Mesenchymal stem cell (in vitro differentiated cells and primary cell): Measurements from ENCODE around the gene SYT9.

Experiments used
- DNase-seq: peaks from one replicate; pipeline ENCODE4 v3.0.0-alpha.2; 2013
- H2AFZ ChIP-seq: one replicate; pipeline ENCODE4 v1.6.1; 2013; ENCODE audit warnings: low read depth, mild to moderate bottlenecking, control low read depth, inconsistent platforms, low read length, moderate library complexity
- H2AK5ac ChIP-seq: 2 replicates; pipeline ENCODE4 v1.6.1; 2013; ENCODE audit warnings: low read length, moderate library complexity, mild to moderate bottlenecking, inconsistent platforms; ENCODE audit not compliant: severe bottlenecking
- H2BK120ac ChIP-seq: one replicate; pipeline ENCODE4 v1.6.1; 2013; ENCODE audit warnings: low read depth, mild to moderate bottlenecking, inconsistent platforms, low read length, moderate library complexity
- H2BK12ac ChIP-seq, 2 experiments: one replicate each; pipeline ENCODE4 v1.6.1; 2013; ENCODE audit warnings: inconsistent platforms in 2 of 2, low read length in 2 of 2, mild to moderate bottlenecking in 2 of 2, moderate library complexity in 2 of 2, control low read depth in 1 of 2
- H2BK15ac ChIP-seq: one replicate; pipeline ENCODE4 v1.6.1; 2013; ENCODE audit warnings: mild to moderate bottlenecking, low read depth, inconsistent platforms; ENCODE audit not compliant: poor library complexity, severe bottlenecking
- H2BK5ac ChIP-seq: 2 replicates; pipeline ENCODE4 v1.6.1; 2013; ENCODE audit warnings: low read depth, mild to moderate bottlenecking, low read length, control low read depth, inconsistent platforms; ENCODE audit not compliant: poor library complexity, severe bottlenecking
- H3K14ac ChIP-seq, 2 experiments: one replicate each; pipeline ENCODE4 v1.6.1; 2013; ENCODE audit warnings: inconsistent platforms in 2 of 2, low read length in 2 of 2, control low read depth in 1 of 2, mild to moderate bottlenecking in 1 of 2, moderate library complexity in 1 of 2
- H3K18ac ChIP-seq, 2 experiments: one replicate each; pipeline ENCODE4 v1.6.1; 2013; ENCODE audit warnings: inconsistent platforms in 2 of 2, low read length in 2 of 2, control low read depth in 1 of 2, low read depth in 1 of 2, mild to moderate bottlenecking in 1 of 2
- H3K23ac ChIP-seq, 2 experiments: one replicate each; pipeline ENCODE4 v1.6.1; 2013; ENCODE audit warnings: inconsistent platforms in 2 of 2, low read length in 2 of 2, mild to moderate bottlenecking in 2 of 2, moderate library complexity in 2 of 2, control low read depth in 1 of 2
- H3K27ac ChIP-seq: 2 replicates; pipeline ENCODE4 v1.5.1; 2013; ENCODE audit warnings: mild to moderate bottlenecking, moderate library complexity, low read length, control low read depth, inconsistent platforms; ENCODE audit not compliant: poor library complexity, severe bottlenecking
- H3K27me3 ChIP-seq, 2 experiments: 2 replicates each; pipeline versions ENCODE4 v1.6.1 to v1.7.0; 2013; ENCODE audit warnings: low read length in 2 of 2, mild to moderate bottlenecking in 2 of 2, moderate library complexity in 2 of 2, control low read depth in 1 of 2, inconsistent platforms in 1 of 2; ENCODE audit not compliant: control insufficient read depth in 1 of 2, insufficient read depth in 1 of 2
- H3K36me3 ChIP-seq, 2 experiments: 2 replicates each; pipeline versions ENCODE4 v1.6.1 to v1.7.0; 2013; ENCODE audit warnings: low read length in 2 of 2, control low read depth in 1 of 2, inconsistent platforms in 1 of 2, low read depth in 1 of 2, mild to moderate bottlenecking in 1 of 2; ENCODE audit not compliant: insufficient read depth in 2 of 2, control insufficient read depth in 1 of 2
- H3K4ac ChIP-seq, 2 experiments: one replicate each; pipeline ENCODE4 v1.6.1; 2013; ENCODE audit warnings: inconsistent platforms in 2 of 2, low read length in 2 of 2, mild to moderate bottlenecking in 2 of 2, moderate library complexity in 2 of 2, control low read depth in 1 of 2, low read depth in 1 of 2
- H3K4me1 ChIP-seq: 2 replicates; pipeline ENCODE4 v1.6.1; 2013; ENCODE audit warnings: low read depth, low read length, control low read depth; ENCODE audit not compliant: control insufficient read depth, insufficient read depth
- H3K4me2 ChIP-seq: 2 replicates; pipeline ENCODE4 v1.6.1; 2013; ENCODE audit warnings: low read length, mild to moderate bottlenecking, inconsistent platforms; ENCODE audit not compliant: poor library complexity, severe bottlenecking
- H3K4me3 ChIP-seq, 2 experiments: 2 replicates each; pipeline versions ENCODE4 v1.5.1 to v1.7.0; 2013; ENCODE audit warnings: low read length in 2 of 2, mild to moderate bottlenecking in 2 of 2, control low read depth in 1 of 2, low read depth in 1 of 2; ENCODE audit not compliant: insufficient read depth in 1 of 2
- H3K79me1 ChIP-seq: replicated peaks from 2 replicates; pipeline ENCODE4 v1.6.1; 2013; ENCODE audit warnings: mild to moderate bottlenecking, control low read depth, low read length, inconsistent platforms; ENCODE audit not compliant: poor library complexity, severe bottlenecking
- H3K9ac ChIP-seq: 2 replicates; pipeline ENCODE4 v1.7.0; 2013; ENCODE audit warnings: mild to moderate bottlenecking, low read length, moderate library complexity
- H3K9me3 ChIP-seq: 2 replicates; pipeline ENCODE4 v1.7.0; 2013; ENCODE audit warnings: mild to moderate bottlenecking, low read length; ENCODE audit not compliant: control insufficient read depth
- H4K8ac ChIP-seq: one replicate; pipeline ENCODE4 v1.6.1; 2013; ENCODE audit warnings: inconsistent platforms, mild to moderate bottlenecking, low read length, moderate library complexity
- H4K91ac ChIP-seq: one replicate; pipeline ENCODE4 v1.6.1; 2013; ENCODE audit warnings: mild to moderate bottlenecking, low read length, inconsistent platforms
- WGBS: methylation state at CpG from one replicate; pipeline ENCODE4 v1.1.7; 2013; ENCODE audit warnings: mixed read lengths; 5-methylcytosine and 5-hydroxymethylcytosine counted together

SYT9 gene

GRCh38 chr11:7413961-7414915, 162.5 kb downstream of the SYT9 start:
- no peaks in the 10 kb centered on the region for H3K4me1 ChIP-seq
- no peak overlapping the region for H2AFZ ChIP-seq
- no peak overlapping the region for H3K27ac ChIP-seq
- no peak overlapping the region for H4K91ac ChIP-seq
- H3K9ac ChIP-seq = no peak overlapping the region
- H3K14ac ChIP-seq = no peak overlapping the region
- no peaks in the 10 kb centered on the region for H3K36me3 ChIP-seq
- no peak overlapping the region for H2AK5ac ChIP-seq
- H3K4me3 ChIP-seq = no peak overlapping the region
- no peak overlapping the region for H3K23ac ChIP-seq
- H4K8ac ChIP-seq = no peak overlapping the region
- no peak overlapping the region for H3K18ac ChIP-seq
- H3K9me3 ChIP-seq = peaks cover 6% of the 10 kb centered on the region
- H2BK120ac ChIP-seq = no peak overlapping the region
- no peak overlapping the region for H2BK5ac ChIP-seq
- no peak overlapping the region for H2BK12ac ChIP-seq
- WGBS = 68% methylated on average over 7 of the region's 8 CpGs
- DNase-seq = peak; percentile 26
- no peak overlapping the region for H3K4me2 ChIP-seq
- H3K27me3 ChIP-seq = peaks cover 0 to 23% of the 10 kb centered on the region in 2 experiments
- no peak overlapping the region for H2BK15ac ChIP-seq
- H3K79me1 ChIP-seq = no peaks in the 10 kb centered on the region
- no peak overlapping the region for H3K4ac ChIP-seq

GRCh38 chr11:7414973-7415817, 163.5 kb downstream of the SYT9 start:
- Histone ChIP-seq H3K4ac (no peak overlapping the region), H2BK120ac (no peak overlapping the region), H4K91ac (no peak overlapping the region), H3K9ac (no peak overlapping the region), H3K79me1 (no peaks in the 10 kb centered on the region), H3K18ac (no peak overlapping the region), H3K36me3 (no peaks in the 10 kb centered on the region), H3K27me3 (peaks cover 0 to 23% of the 10 kb centered on the region in 2 experiments), H3K4me3 (no peak overlapping the region), H3K4me1 (no peaks in the 10 kb centered on the region), H2BK5ac (no peak overlapping the region), H3K27ac (no peak overlapping the region), H3K23ac (no peak overlapping the region), H2BK15ac (no peak overlapping the region), H3K9me3 (peaks cover 6% of the 10 kb centered on the region), H2AK5ac (no peak overlapping the region), H4K8ac (no peak overlapping the region), H2AFZ (no peak overlapping the region), H2BK12ac (no peak overlapping the region), H3K4me2 (no peak overlapping the region), H3K14ac (no peak overlapping the region)
- DNase-seq = no peak
- 76% methylated on average over 14 of the region's 14 CpGs for WGBS

DNA sequence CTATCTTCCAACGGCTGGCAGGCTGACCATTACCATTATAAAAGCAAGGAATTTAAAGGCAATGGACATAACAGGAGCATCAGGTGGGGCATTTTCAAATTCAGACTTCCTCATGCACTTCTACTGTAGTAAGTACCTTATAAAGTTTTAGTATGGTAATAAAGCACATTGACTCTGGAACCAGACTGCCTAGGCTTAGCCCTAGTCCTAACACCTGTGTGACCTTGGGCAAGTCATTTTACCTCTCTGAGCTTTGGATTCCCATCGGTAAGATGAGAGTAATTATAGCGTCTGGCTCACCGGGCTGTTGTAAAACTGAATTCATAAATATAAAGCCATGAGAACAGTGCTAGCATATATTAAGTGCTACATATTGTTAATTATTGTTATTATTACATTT, 164.4 kb downstream of the SYT9 start:
- Histone ChIP-seq H3K4ac (no peak overlapping the region), H2BK120ac (no peak overlapping the region), H2BK5ac (no peak overlapping the region), H3K23ac (no peak overlapping the region), H4K91ac (no peak overlapping the region), H3K79me1 (no peaks in the 10 kb centered on the region), H2AFZ (no peak overlapping the region), H2AK5ac (no peak overlapping the region), H3K4me2 (no peak overlapping the region), H3K36me3 (no peaks in the 10 kb centered on the region), H3K27me3 (peaks cover 0 to 23% of the 10 kb centered on the region in 2 experiments), H3K4me1 (no peaks in the 10 kb centered on the region), H3K18ac (no peak overlapping the region), H4K8ac (no peak overlapping the region), H3K9ac (no peak overlapping the region), H2BK15ac (no peak overlapping the region), H3K14ac (no peak overlapping the region), H3K9me3 (peaks cover 6% of the 10 kb centered on the region), H3K4me3 (no peak overlapping the region), H3K27ac (no peak overlapping the region), H2BK12ac (no peak overlapping the region)
- no peak for DNase-seq
- WGBS = 42% methylated on average over 2 of the region's 4 CpGs

DNA sequence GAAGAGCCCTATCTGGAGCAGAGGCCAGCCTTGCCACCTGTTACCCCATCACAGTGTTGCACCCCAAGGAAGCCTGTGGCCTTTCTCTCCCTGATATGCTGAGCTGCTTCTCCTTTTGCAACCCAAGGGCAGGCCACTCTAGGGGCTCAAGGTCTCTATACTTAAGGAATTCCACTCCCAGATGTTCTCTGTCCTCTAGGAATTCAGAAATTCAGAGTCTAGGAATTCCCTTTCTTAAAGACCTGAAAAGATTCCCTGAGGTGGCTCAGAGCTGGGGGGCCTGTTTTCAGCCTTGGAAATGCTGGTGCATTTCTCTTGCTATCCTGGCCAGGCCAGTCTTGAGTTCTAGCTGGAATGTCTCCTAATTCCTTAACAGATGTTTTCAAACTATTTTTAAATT, 165.6 kb downstream of the SYT9 start:
- no peak overlapping the region for H2BK5ac ChIP-seq
- no peaks in the 10 kb centered on the region for H3K79me1 ChIP-seq
- H3K4me3 ChIP-seq = no peak overlapping the region
- no peaks in the 10 kb centered on the region for H3K36me3 ChIP-seq
- no peak overlapping the region for H3K14ac ChIP-seq
- H3K4me1 ChIP-seq = no peaks in the 10 kb centered on the region
- no peak overlapping the region for H3K4me2 ChIP-seq
- no peak overlapping the region for H3K27ac ChIP-seq
- no peak for DNase-seq
- H2AFZ ChIP-seq = no peak overlapping the region
- no peak overlapping the region for H4K8ac ChIP-seq
- H2AK5ac ChIP-seq = no peak overlapping the region
- H2BK15ac ChIP-seq = no peak overlapping the region
- H4K91ac ChIP-seq = no peak overlapping the region
- no peak overlapping the region for H3K4ac ChIP-seq
- no peaks in the 10 kb centered on the region for H3K9me3 ChIP-seq
- H3K23ac ChIP-seq = no peak overlapping the region
- H2BK120ac ChIP-seq = no peak overlapping the region
- no peak overlapping the region for H3K18ac ChIP-seq
- H3K9ac ChIP-seq = no peak overlapping the region
- H3K27me3 ChIP-seq = peaks cover 0 to 32% of the 10 kb centered on the region in 2 experiments
- H2BK12ac ChIP-seq = no peak overlapping the region
